ENCODE data around the gene MRS2. TPM values are rescaled to one million over a fixed set of nuclear protein-coding genes. Genes with fewer than 3 reads are reported as not detected.

MRS2 gene
- total RNA-seq, 1 experiment from 2014 or later: 85.8 TPM

GRCh38 chr6:24403501-24403824, 727 bp downstream of the MRS2 start:
- H3K56ac ChIP-seq (ENCODE audit: insufficient read length, low read depth, low read length): no peak overlapping the region
- H3K4me1 Mint-ChIP-seq: peaks cover 55 to 58% of the 10 kb centered on the region in 2 experiments
- no peak overlapping the region for H2BK12ac ChIP-seq (ENCODE audit: insufficient read length, low read depth, low read length)
- no peak overlapping the region for H2BK5ac ChIP-seq (ENCODE audit: insufficient read length, low read length)
- no peak overlapping the region for H3K4ac ChIP-seq (ENCODE audit: low read depth, low read length)
- H3K9me3 Mint-ChIP-seq: peaks cover 1 to 3% of the 10 kb centered on the region in 2 experiments; a peak in 3 of 5 replicates
- no peak overlapping the region for H4K5ac ChIP-seq (ENCODE audit: insufficient read length, low read depth, low read length)
- peaks cover 2% of the 10 kb centered on the region for H3K23me2 ChIP-seq (ENCODE audit: insufficient read length, low read depth, low read length, poor library complexity, severe bottlenecking)
- no peaks in the 10 kb centered on the region for H3K9me3 ChIP-seq (ENCODE audit: control insufficient read depth, low read depth, low read length)
- peaks cover 10 to 43% (median 26%) of the 10 kb centered on the region in 3 experiments; a peak in 6 of 7 replicates for H3K36me3 Mint-ChIP-seq (ENCODE audit: insufficient read depth in 1 of 3, low read depth in 3 of 3)
- no peak overlapping the region for H4K8ac ChIP-seq (replicated peaks; ENCODE audit: insufficient read length, low read depth, low read length)
- H3K4me3 Mint-ChIP-seq: peak overlapping the region; percentile 94 to 95
- peaks cover 12% of the 10 kb centered on the region for H3K4me1 ChIP-seq (ENCODE audit: insufficient read depth, low read length)
- peak overlapping the region; percentile 73 to 91 (median 90); a peak in 6 of 7 replicates for H3K27ac Mint-ChIP-seq
- no peak overlapping the region for H2AFZ ChIP-seq (ENCODE audit: low read length)
- H4K91ac ChIP-seq (ENCODE audit: insufficient read length, low read depth, low read length): no peak overlapping the region
- H2BK15ac ChIP-seq (ENCODE audit: low read depth, low read length): no peak overlapping the region
- no peak overlapping the region for H3K14ac ChIP-seq (ENCODE audit: insufficient read depth, low read length)
- no CpG with 5 or more reads among the region's 12 CpGs for WGBS (ENCODE audit: extremely low coverage, insufficient read length, low lambda C conversion rate)
- no peaks in the 10 kb centered on the region for H3K79me1 ChIP-seq (ENCODE audit: insufficient read depth, low read depth, low read length, poor library complexity, severe bottlenecking)
- peak overlapping the region; percentile 74 for H3K4me2 ChIP-seq (ENCODE audit: insufficient read depth, insufficient read length, low read length)
- TF ChIP-seq, protein P1, sequence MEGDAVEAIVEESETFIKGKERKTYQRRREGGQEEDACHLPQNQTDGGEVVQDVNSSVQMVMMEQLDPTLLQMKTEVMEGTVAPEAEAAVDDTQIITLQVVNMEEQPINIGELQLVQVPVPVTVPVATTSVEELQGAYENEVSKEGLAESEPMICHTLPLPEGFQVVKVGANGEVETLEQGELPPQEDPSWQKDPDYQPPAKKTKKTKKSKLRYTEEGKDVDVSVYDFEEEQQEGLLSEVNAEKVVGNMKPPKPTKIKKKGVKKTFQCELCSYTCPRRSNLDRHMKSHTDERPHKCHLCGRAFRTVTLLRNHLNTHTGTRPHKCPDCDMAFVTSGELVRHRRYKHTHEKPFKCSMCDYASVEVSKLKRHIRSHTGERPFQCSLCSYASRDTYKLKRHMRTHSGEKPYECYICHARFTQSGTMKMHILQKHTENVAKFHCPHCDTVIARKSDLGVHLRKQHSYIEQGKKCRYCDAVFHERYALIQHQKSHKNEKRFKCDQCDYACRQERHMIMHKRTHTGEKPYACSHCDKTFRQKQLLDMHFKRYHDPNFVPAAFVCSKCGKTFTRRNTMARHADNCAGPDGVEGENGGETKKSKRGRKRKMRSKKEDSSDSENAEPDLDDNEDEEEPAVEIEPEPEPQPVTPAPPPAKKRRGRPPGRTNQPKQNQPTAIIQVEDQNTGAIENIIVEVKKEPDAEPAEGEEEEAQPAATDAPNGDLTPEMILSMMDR (conservative IDR thresholded peaks at IDR 0.05): no peak
- no peak overlapping the region for H2AK5ac ChIP-seq (ENCODE audit: insufficient read length, low read length)
- H3K23ac ChIP-seq (ENCODE audit: insufficient read length, low read depth, low read length): no peak overlapping the region
- DNase-seq: no peak
- no peak overlapping the region for H2BK120ac ChIP-seq (ENCODE audit: low read depth, low read length, poor library complexity, severe bottlenecking)
- peaks cover 22% of the 10 kb centered on the region; the same call in 1 of the 2 replicates for H3K79me2 ChIP-seq (ENCODE audit: insufficient read depth, low read length)
- H4K20me1 ChIP-seq (ENCODE audit: control insufficient read depth, insufficient read depth, insufficient read length): no peaks in the 10 kb centered on the region
- H3K9ac ChIP-seq (ENCODE audit: extremely low read depth, insufficient read length, low read length): peak overlapping the region; percentile 92
- peak overlapping the region; percentile 53 for H3K18ac ChIP-seq (ENCODE audit: insufficient read length, low read depth, low read length)
- no peak overlapping the region for H3T11ph ChIP-seq (ENCODE audit: low read length)
- H3K27me3 Mint-ChIP-seq (ENCODE audit: low read depth): no peaks in the 10 kb centered on the region
- no peaks in the 10 kb centered on the region for H3K27me3 ChIP-seq (ENCODE audit: insufficient read depth, low read length)
- H2BK20ac ChIP-seq (ENCODE audit: low read depth, low read length, poor library complexity, severe bottlenecking): no peak overlapping the region
- peak overlapping the region; percentile 41 for H3K27ac ChIP-seq (ENCODE audit: insufficient read length, low read depth, low read length)

Measured in H9 (cell line).